Measurements from ENCODE around the gene CACHD1.

GRCh38 chr1:64693406-64693805 is 223.5 kb downstream of the CACHD1 start:
- TF ChIP-seq CTCF (conservative IDR thresholded peaks at IDR 0.05; ENCODE audit: low read depth, low read length) (no peak), POLR2A (IDR thresholded peaks at IDR 0.05; ENCODE audit: low read depth, low read length) (no peak), CEBPB (IDR thresholded peaks at IDR 0.05; ENCODE audit: low read depth, low read length) (no peak), RAD21 (IDR thresholded peaks at IDR 0.05; ENCODE audit: low read length) (no peak), RFX5 (IDR thresholded peaks at IDR 0.05; ENCODE audit: low read depth, low read length) (no peak), ELK1 (IDR thresholded peaks at IDR 0.05; ENCODE audit: borderline replicate concordance, low read depth, low read length) (no peak)
